IPS-18a (cell line): ENCODE measurements around the gene SOCS2.

Source experiments
- H3K27ac ChIP-seq: one replicate; pipeline ENCODE4 v1.5.1; 2013; ENCODE audit warnings: low read length
- H3K27me3 ChIP-seq: one replicate; pipeline ENCODE4 v1.6.1; 2013; ENCODE audit warnings: mild to moderate bottlenecking, low read length; ENCODE audit not compliant: control insufficient read depth, insufficient read depth
- H3K36me3 ChIP-seq: one replicate; pipeline ENCODE4 v1.6.1; 2013; ENCODE audit warnings: low read depth, low read length; ENCODE audit not compliant: control insufficient read depth
- H3K4me1 ChIP-seq: one replicate; pipeline ENCODE4 v1.6.1; 2013; ENCODE audit warnings: low read depth, low read length; ENCODE audit not compliant: control insufficient read depth
- H3K4me3 ChIP-seq: one replicate; pipeline ENCODE4 v1.5.1; 2013; ENCODE audit warnings: low read length
- H3K9ac ChIP-seq: one replicate; pipeline ENCODE4 v1.6.1; 2013; ENCODE audit warnings: mild to moderate bottlenecking, low read length, moderate library complexity
- H3K9me3 ChIP-seq: one replicate; pipeline ENCODE4 v1.6.1; 2013; ENCODE audit warnings: low read depth, low read length; ENCODE audit not compliant: control insufficient read depth

SOCS2 gene

GRCh38 chr12:93599192-93599591, 26.7 kb downstream of the SOCS2 start:
- no peaks in the 10 kb centered on the region for H3K9me3 ChIP-seq

GRCh38 chr12:93601591-93601990, 29.1 kb downstream of the SOCS2 start:
- H3K4me3 ChIP-seq: no peak overlapping the region
- H3K4me1 ChIP-seq: no peaks in the 10 kb centered on the region
- no peak overlapping the region for H3K27ac ChIP-seq
- no peak overlapping the region for H3K9ac ChIP-seq
- no peaks in the 10 kb centered on the region for H3K36me3 ChIP-seq
- H3K9me3 ChIP-seq: no peaks in the 10 kb centered on the region
- H3K27me3 ChIP-seq: no peaks in the 10 kb centered on the region

More at GRCh38 chr12:93599192-93599591, 26.7 kb downstream of the SOCS2 start:
- peaks cover 13% of the 10 kb centered on the region for H3K4me1 ChIP-seq
- H3K27me3 ChIP-seq: no peaks in the 10 kb centered on the region
- no peak overlapping the region for H3K27ac ChIP-seq
- H3K4me3 ChIP-seq: no peak overlapping the region
- H3K9ac ChIP-seq: no peak overlapping the region
- H3K36me3 ChIP-seq: no peaks in the 10 kb centered on the region

- Histone ChIP-seq H3K9ac (no peak overlapping the region), H3K9me3 (no peaks in the 10 kb centered on the region), H3K27me3 (no peaks in the 10 kb centered on the region), H3K4me3 (no peak overlapping the region), H3K36me3 (no peaks in the 10 kb centered on the region), H3K27ac (no peak overlapping the region), H3K4me1 (no peaks in the 10 kb centered on the region)
Measured at GRCh38 chr12:93602897-93603668, 30.6 kb downstream of the SOCS2 start.

DNA sequence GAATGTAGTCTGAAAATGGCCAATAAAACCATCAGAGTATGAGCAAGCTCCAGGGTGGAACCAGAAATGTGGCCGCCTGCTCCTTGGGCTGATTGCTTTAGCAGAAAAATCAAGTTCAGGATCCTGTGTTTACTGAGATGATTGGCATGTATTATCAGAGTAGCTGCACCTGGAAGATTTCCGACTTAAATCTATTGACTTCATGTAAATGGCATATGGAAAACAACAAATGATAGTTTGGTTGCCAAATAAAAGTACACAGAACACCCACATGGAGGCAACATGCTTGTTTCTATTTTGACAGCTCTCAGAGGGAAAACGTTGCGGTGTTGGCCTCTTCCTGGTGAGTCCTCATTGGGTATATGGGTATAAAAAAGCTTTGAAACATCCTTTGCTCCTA, 31.3 kb downstream of the SOCS2 start:
- Histone ChIP-seq H3K9me3 (no peaks in the 10 kb centered on the region), H3K4me3 (no peak overlapping the region), H3K9ac (no peak overlapping the region), H3K4me1 (no peaks in the 10 kb centered on the region), H3K36me3 (no peaks in the 10 kb centered on the region), H3K27me3 (no peaks in the 10 kb centered on the region), H3K27ac (no peak overlapping the region)

DNA sequence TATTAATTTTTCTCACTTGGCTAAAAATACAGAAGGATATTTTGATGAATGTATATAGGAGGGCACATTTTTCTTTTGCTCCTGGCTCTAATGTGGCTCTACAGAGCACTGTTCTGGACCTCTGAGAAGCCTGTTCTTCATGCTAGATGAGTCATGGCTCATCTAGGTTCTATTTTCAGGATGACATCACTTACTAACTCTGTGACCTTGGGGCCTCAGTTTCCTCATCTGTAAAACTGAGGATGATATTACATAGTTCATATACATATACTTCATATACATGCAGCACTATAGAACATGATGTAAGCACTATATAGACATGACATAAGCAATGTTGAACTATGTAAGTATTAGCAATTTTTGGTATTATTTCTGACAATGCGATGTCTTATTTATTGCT, 35.8 kb downstream of the SOCS2 start:
- H3K9me3 ChIP-seq: no peaks in the 10 kb centered on the region
- H3K27ac ChIP-seq: no peak overlapping the region
- H3K9ac ChIP-seq: no peak overlapping the region

DNA sequence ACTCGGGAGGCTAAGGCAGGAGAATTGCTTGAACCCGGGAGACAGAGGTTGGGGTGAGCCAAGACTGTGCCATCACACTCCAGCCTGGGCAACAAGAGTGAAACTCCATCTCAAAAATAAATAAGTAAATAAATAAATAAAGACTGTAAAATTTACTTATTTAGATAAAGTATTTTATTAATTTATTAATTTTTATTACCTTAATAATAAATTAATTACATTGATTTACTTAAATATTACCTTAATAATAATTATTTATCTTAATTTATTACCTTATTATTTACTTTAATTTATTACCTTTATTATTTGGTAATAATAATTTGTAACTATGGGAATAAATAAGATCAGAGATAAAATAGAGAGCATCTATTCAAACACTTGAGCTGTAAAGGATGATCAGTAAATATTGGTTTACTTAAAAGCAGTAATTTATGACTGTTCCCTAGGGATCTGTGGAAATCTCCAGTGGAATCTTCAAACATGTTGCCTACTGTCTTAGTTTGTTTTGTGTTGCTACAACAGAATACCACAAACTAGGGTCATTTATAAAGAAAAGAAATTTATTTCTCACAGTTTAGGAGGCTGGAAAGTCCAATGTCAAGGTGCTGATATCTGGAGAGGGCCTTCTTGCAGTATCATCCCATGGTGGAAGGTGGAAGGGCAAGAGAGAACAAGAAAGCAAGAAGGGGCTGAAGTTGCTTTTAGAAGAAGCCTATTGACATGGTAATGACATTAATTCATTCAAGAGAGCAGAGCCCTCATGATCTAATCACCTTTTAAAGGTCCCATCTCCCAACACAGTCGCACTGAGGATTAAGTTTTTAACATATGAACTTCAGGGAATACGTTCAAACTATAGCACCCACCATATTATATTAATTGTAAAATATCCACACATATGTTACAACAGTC, 37.1 kb downstream of the SOCS2 start:
- no peak overlapping the region for H3K27ac ChIP-seq
- H3K27me3 ChIP-seq: no peaks in the 10 kb centered on the region
- H3K36me3 ChIP-seq: no peaks in the 10 kb centered on the region
- H3K4me3 ChIP-seq: no peak overlapping the region
- H3K9ac ChIP-seq: no peak overlapping the region
- H3K4me1 ChIP-seq: peaks cover 19% of the 10 kb centered on the region
- H3K9me3 ChIP-seq: no peaks in the 10 kb centered on the region

More for the DNA sequence above, 35.8 kb downstream of the SOCS2 start:
- H3K27me3 ChIP-seq: no peaks in the 10 kb centered on the region
- H3K4me3 ChIP-seq: no peak overlapping the region
- H3K36me3 ChIP-seq: no peaks in the 10 kb centered on the region
- H3K4me1 ChIP-seq: peaks cover 17% of the 10 kb centered on the region

GRCh38 chr12:93612776-93613175, 40.3 kb downstream of the SOCS2 start:
- H3K36me3 ChIP-seq: no peaks in the 10 kb centered on the region
- H3K4me1 ChIP-seq: peaks cover 34% of the 10 kb centered on the region
- no peak overlapping the region for H3K27ac ChIP-seq
- H3K4me3 ChIP-seq: no peak overlapping the region
- no peak overlapping the region for H3K9ac ChIP-seq
- H3K9me3 ChIP-seq: no peaks in the 10 kb centered on the region
- no peaks in the 10 kb centered on the region for H3K27me3 ChIP-seq

GRCh38 chr12:93614917-93615596, 42.6 kb downstream of the SOCS2 start:
- Histone ChIP-seq H3K4me3 (no peak overlapping the region), H3K9ac (no peak overlapping the region), H3K36me3 (no peaks in the 10 kb centered on the region), H3K27me3 (no peaks in the 10 kb centered on the region), H3K4me1 (peaks cover 28% of the 10 kb centered on the region), H3K9me3 (no peaks in the 10 kb centered on the region), H3K27ac (no peak overlapping the region)

DNA sequence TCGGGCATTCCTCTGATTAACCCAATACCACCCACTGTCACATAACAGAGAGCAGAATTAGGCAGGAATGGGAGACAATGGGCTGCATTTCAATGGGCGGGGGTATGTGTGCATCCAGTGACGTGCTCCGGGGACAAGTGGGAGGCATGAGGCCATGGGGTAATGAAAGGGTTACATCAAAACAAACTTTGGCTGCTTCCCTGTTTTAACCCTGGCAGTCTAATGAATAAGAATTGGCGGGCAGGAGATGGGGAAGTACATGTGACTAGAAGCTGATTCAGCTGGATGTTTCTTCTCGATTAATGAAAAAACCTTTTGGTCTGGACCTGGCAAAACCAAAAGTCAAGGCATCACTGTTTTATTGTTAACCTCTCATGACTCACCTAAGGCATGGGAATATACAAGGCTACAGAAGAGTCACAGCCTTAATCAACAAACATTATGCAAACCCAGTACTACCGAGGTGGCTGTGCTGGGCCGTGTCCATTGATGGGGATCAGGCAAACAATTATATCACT, 44.2 kb downstream of the SOCS2 start:
- H3K27ac ChIP-seq: no peak overlapping the region
- no peaks in the 10 kb centered on the region for H3K27me3 ChIP-seq

GRCh38 chr12:93618891-93619410, 46.5 kb downstream of the SOCS2 start:
- peaks cover 15% of the 10 kb centered on the region for H3K4me1 ChIP-seq
- no peaks in the 10 kb centered on the region for H3K27me3 ChIP-seq
- no peaks in the 10 kb centered on the region for H3K9me3 ChIP-seq
- H3K9ac ChIP-seq: no peak overlapping the region
- H3K36me3 ChIP-seq: no peaks in the 10 kb centered on the region
- no peak overlapping the region for H3K27ac ChIP-seq
- H3K4me3 ChIP-seq: no peak overlapping the region

More for the DNA sequence above, 44.2 kb downstream of the SOCS2 start:
- Histone ChIP-seq H3K36me3 (no peaks in the 10 kb centered on the region), H3K4me3 (peak overlapping the region; percentile 6), H3K4me1 (peaks cover 26% of the 10 kb centered on the region), H3K9me3 (no peaks in the 10 kb centered on the region), H3K9ac (no peak overlapping the region)

DNA sequence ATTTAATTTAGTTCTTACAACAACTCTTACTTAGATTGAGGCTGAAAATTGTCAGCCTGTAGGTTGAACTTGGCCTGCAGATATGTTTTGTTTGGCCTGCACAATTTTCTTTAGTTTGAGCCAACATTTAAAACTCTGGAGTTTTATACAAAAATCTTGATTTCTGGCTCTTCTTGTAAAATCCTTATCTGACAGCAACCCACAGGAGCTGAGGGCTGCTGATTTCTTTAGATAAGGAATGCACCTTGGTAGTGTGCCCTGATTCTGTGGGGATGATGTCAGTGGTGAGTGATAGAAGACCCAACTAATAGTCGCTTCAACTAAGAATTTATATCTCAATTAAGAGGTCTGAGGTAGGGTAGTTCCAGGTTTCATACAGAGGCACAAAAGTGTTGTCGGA, 49.5 kb downstream of the SOCS2 start:
- Histone ChIP-seq H3K36me3 (no peaks in the 10 kb centered on the region), H3K27ac (no peak overlapping the region), H3K9me3 (no peaks in the 10 kb centered on the region), H3K4me1 (peaks cover 3% of the 10 kb centered on the region), H3K4me3 (no peak overlapping the region), H3K9ac (no peak overlapping the region), H3K27me3 (no peaks in the 10 kb centered on the region)
